Stimulated activated naive B cell treated with anti-CD40 and anti-IgM and Interleukin-4, amounts not matched to agents 10 μg/mL and 1 μg/mL and 100 μg/mL, for 72 hours (primary cell): ENCODE measurements around the gene MGLL.

Experiments used
- ATAC-seq, 2 donors: fragments of 150-1000 bp; cut with Tn5 transposase; replicated peaks; 2 replicates each; pipeline ENCODE4 v1.10.0; 2021; ENCODE audit warnings: moderate library complexity in 1 of 2
- DNase-seq: peaks from one replicate; pipeline ENCODE4 v3.0.0; 2021
- H3K27ac Mint-ChIP-seq: one replicate; pipeline ENCODE4 v1.8.0; 2022; ENCODE audit warnings: mild to moderate bottlenecking, mixed read lengths
- H3K27me3 Mint-ChIP-seq, 2 donors: one replicate each; pipeline ENCODE4 v1.8.0; 2022; ENCODE audit warnings: mixed read lengths in 2 of 2
- H3K36me3 Mint-ChIP-seq, 2 donors: one replicate each; pipeline ENCODE4 v1.8.0; 2022; ENCODE audit warnings: mixed read lengths in 2 of 2, mild to moderate bottlenecking in 1 of 2
- H3K4me1 Mint-ChIP-seq, 2 donors: one replicate each; pipeline ENCODE4 v1.8.0; 2022; ENCODE audit warnings: mixed read lengths in 2 of 2, mild to moderate bottlenecking in 1 of 2
- H3K4me3 Mint-ChIP-seq, 2 donors: one replicate each; pipeline ENCODE4 v1.8.0; 2022; ENCODE audit warnings: mild to moderate bottlenecking in 2 of 2, mixed read lengths in 2 of 2, moderate library complexity in 1 of 2
- H3K9me3 Mint-ChIP-seq, 2 donors: one replicate each; pipeline ENCODE4 v1.8.0; 2022; ENCODE audit warnings: mixed read lengths in 2 of 2, mild to moderate bottlenecking in 1 of 2

Gene MGLL

GRCh38 chr3:127651516-127652172 lies 170.7 kb downstream of the MGLL start:
- H3K36me3 Mint-ChIP-seq, result no peaks in the 10 kb centered on the region
- no peak overlapping the region for H3K27ac Mint-ChIP-seq
- ATAC-seq (no peak), DNase-seq (no peak)
- H3K4me1 Mint-ChIP-seq, result peaks cover 0 to 5% of the 10 kb centered on the region in 2 donors
- H3K9me3 Mint-ChIP-seq, result no peaks in the 10 kb centered on the region
- H3K27me3 Mint-ChIP-seq, result no peaks in the 10 kb centered on the region
- no peak overlapping the region for H3K4me3 Mint-ChIP-seq

DNA sequence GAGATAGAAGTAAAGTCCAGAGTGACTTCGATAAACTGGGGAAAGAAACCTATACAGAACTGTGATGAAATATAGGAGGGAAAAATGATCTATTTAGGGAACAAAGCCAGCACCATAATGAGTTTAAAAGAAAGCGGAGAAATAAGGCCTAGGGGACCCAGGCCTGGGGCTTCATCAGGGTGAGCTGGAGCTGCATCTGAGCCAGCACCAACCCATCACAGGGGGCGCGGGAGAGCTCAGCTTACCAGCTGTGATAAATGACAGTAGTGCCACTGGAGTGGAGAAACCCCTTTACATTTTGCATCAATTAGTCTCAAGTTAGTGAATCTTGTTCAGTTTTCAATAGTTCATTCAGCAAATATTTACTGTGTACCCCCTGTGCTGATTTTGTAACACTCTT lies 172.1 kb downstream of the MGLL start:
- Mint-ChIP-seq H3K27me3 (no peaks in the 10 kb centered on the region), H3K9me3 (no peaks in the 10 kb centered on the region), H3K27ac (no peak overlapping the region), H3K36me3 (no peaks in the 10 kb centered on the region), H3K4me1 (peaks cover 0 to 5% of the 10 kb centered on the region in 2 donors), H3K4me3 (no peak overlapping the region)
- DNase-seq (no peak), ATAC-seq (no peak)

- DNase-seq (no peak), ATAC-seq (no peak)
- H3K9me3 Mint-ChIP-seq, result no peaks in the 10 kb centered on the region
- no peak overlapping the region for H3K4me3 Mint-ChIP-seq
- H3K36me3 Mint-ChIP-seq, result no peaks in the 10 kb centered on the region
- H3K27me3 Mint-ChIP-seq, result no peaks in the 10 kb centered on the region
- no peak overlapping the region for H3K27ac Mint-ChIP-seq
- peaks cover 7 to 9% of the 10 kb centered on the region in 2 donors for H3K4me1 Mint-ChIP-seq
Observed at GRCh38 chr3:127647845-127648204, 174.5 kb downstream of the MGLL start.

DNA sequence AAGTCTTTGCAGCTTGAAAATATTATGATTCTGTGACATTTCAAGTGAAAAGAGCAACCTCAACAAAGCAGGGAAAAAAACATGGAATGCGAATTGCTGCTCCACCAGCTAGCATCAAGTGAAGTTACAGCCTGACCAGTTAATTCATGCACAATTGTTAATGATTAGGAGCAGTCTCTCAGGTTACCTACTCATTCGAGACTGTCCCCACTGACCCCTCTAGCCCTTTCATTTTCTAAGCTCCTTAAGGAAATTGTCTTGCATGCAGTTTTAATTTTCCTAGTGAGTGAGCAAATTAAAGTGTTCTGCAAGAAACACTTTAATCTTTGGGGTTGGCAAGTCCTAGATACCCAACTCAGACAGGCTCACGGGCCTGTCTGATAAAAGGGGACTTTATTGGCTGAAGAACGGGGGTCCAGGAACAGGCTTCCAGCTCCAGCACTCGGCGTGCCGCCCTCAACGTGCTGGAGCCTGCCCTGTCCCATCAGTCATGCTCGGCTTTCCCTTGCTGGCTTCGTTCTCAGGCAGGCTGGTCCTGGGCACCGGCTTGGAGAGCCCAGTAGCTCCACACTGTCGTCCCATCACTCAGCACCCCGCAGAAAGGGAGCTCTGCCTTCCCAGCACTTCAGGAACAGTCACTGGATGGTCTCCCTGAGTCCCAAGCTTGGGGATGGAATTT lies 175.0 kb downstream of the MGLL start:
- H3K27ac Mint-ChIP-seq, result no peak overlapping the region
- H3K9me3 Mint-ChIP-seq, result no peaks in the 10 kb centered on the region
- no peak for ATAC-seq

GRCh38 chr3:127646501-127647046 lies 175.7 kb downstream of the MGLL start:
- Mint-ChIP-seq H3K36me3 (no peaks in the 10 kb centered on the region), H3K4me3 (no peak overlapping the region), H3K27ac (no peak overlapping the region), H3K27me3 (no peaks in the 10 kb centered on the region), H3K9me3 (no peaks in the 10 kb centered on the region), H3K4me1 (peaks cover 6 to 9% of the 10 kb centered on the region in 2 donors)
- no peak for DNase-seq
- ATAC-seq, result no peak

More for the DNA sequence above, 175.0 kb downstream of the MGLL start:
- H3K27me3 Mint-ChIP-seq, result no peaks in the 10 kb centered on the region
- H3K4me3 Mint-ChIP-seq, result no peak overlapping the region
- H3K36me3 Mint-ChIP-seq, result no peaks in the 10 kb centered on the region
- H3K4me1 Mint-ChIP-seq, result peaks cover 6 to 9% of the 10 kb centered on the region in 2 donors
- DNase-seq, result no peak

- no peak overlapping the region for H3K4me3 Mint-ChIP-seq
- no peak for ATAC-seq
- H3K27ac Mint-ChIP-seq, result no peak overlapping the region
- DNase-seq, result no peak
- H3K9me3 Mint-ChIP-seq, result no peaks in the 10 kb centered on the region
- peaks cover 6 to 9% of the 10 kb centered on the region in 2 donors for H3K4me1 Mint-ChIP-seq
- no peaks in the 10 kb centered on the region for H3K36me3 Mint-ChIP-seq
- H3K27me3 Mint-ChIP-seq, result no peaks in the 10 kb centered on the region
Observed at GRCh38 chr3:127645371-127646015, 176.8 kb downstream of the MGLL start.

GRCh38 chr3:127644641-127645370 lies 177.5 kb downstream of the MGLL start:
- H3K4me1 Mint-ChIP-seq, result peaks cover 6 to 9% of the 10 kb centered on the region in 2 donors
- H3K27me3 Mint-ChIP-seq, result no peaks in the 10 kb centered on the region
- no peak overlapping the region for H3K27ac Mint-ChIP-seq
- no peak for ATAC-seq
- H3K36me3 Mint-ChIP-seq, result no peaks in the 10 kb centered on the region
- H3K4me3 Mint-ChIP-seq, result no peak overlapping the region
- DNase-seq, result no peak
- H3K9me3 Mint-ChIP-seq, result no peaks in the 10 kb centered on the region

DNA sequence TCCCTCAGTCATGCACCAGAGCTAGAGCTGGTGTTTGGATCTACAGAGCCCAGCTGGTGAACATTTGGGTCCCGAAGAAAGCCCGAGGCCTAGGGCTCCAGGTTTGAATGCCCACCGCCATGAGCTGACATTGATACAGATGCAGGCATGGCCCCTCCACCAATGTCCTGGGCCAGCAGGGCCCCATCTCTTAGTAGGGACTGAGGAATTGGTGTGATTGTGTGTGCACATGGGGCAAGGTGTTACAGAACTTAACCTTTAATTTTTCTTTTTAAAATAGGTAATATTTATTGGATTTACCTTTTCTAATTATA lies 182.3 kb downstream of the MGLL start:
- Mint-ChIP-seq H3K36me3 (no peaks in the 10 kb centered on the region), H3K27me3 (no peaks in the 10 kb centered on the region), H3K4me1 (peaks cover 6 to 9% of the 10 kb centered on the region in 2 donors), H3K4me3 (no peak overlapping the region), H3K9me3 (no peaks in the 10 kb centered on the region), H3K27ac (no peak overlapping the region)
- no peak for ATAC-seq
- no peak for DNase-seq

- H3K27ac Mint-ChIP-seq, result no peak overlapping the region
- ATAC-seq (no peak), DNase-seq (no peak)
- no peaks in the 10 kb centered on the region for H3K27me3 Mint-ChIP-seq
- no peak overlapping the region for H3K4me3 Mint-ChIP-seq
- no peaks in the 10 kb centered on the region for H3K9me3 Mint-ChIP-seq
- no peaks in the 10 kb centered on the region for H3K36me3 Mint-ChIP-seq
- H3K4me1 Mint-ChIP-seq, result peaks cover 2 to 3% of the 10 kb centered on the region in 2 donors
Observed at GRCh38 chr3:127639173-127640041, 182.9 kb downstream of the MGLL start.
